ENCODE results near the gene CD38.

DNA sequence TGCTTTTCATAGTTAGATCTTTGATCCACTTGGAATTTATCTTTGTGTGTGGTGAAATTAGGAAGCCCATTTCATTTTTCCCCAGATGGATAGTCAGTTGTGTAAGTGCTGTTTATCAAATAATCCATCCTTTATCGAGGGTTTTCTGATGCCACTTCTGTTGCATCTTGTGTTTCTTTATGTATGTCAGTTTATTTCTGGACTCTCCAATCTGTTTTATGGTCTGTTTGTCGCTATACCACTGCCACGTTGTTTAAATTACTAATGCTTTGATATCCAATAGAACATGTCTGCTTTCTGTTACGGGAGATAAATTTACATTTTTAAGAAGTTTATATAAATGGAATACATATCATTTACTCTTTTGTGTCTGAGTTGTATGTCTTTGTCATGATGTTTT lies 21.0 kb downstream of the CD38 start:
- TF ChIP-seq, protein P1, sequence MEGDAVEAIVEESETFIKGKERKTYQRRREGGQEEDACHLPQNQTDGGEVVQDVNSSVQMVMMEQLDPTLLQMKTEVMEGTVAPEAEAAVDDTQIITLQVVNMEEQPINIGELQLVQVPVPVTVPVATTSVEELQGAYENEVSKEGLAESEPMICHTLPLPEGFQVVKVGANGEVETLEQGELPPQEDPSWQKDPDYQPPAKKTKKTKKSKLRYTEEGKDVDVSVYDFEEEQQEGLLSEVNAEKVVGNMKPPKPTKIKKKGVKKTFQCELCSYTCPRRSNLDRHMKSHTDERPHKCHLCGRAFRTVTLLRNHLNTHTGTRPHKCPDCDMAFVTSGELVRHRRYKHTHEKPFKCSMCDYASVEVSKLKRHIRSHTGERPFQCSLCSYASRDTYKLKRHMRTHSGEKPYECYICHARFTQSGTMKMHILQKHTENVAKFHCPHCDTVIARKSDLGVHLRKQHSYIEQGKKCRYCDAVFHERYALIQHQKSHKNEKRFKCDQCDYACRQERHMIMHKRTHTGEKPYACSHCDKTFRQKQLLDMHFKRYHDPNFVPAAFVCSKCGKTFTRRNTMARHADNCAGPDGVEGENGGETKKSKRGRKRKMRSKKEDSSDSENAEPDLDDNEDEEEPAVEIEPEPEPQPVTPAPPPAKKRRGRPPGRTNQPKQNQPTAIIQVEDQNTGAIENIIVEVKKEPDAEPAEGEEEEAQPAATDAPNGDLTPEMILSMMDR (IDR thresholded peaks at IDR 0.05): no peak
- TF ChIP-seq EZH2phosphoT487 (IDR thresholded peaks at IDR 0.05): no peak

Data from neural progenitor cell (in vitro differentiated cells).